EH (cell line): ENCODE measurements around the gene KSR2.
A peak's percentile ranks its signal among the peaks of the same experiment; 100 is the strongest.
"Not testable (repeated sequence)": the region's sequence is repeated elsewhere in the genome, so short reads cannot be mapped to it uniquely, and the experiment has no call there.

Source experiments
- DNase-seq: peaks from one replicate; pipeline ENCODE4 v3.0.0-alpha.2; 2015; ENCODE audit warnings: low read depth

KSR2 gene

DNA sequence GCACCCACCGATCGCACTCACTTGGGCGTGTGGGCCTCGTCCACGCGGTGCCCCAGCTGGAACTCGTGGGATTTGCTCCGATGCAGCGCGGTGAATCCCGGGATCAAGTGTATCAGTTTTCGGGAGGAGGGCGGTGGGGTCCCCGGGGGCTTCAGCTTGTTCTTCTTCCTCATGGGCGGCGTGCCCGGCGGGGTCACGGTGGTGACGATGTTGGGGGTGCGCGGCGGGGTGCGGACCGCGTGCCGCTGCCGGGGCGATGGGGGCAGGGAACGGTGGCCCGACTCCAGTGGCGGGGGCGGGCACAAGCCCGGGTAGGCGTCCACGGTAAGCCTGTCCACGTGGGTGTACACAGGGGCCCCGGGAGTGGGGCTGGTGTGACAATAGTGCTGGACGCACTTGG lies 207.8 kb downstream of the KSR2 start:
- DNase-seq, result no peak

DNA sequence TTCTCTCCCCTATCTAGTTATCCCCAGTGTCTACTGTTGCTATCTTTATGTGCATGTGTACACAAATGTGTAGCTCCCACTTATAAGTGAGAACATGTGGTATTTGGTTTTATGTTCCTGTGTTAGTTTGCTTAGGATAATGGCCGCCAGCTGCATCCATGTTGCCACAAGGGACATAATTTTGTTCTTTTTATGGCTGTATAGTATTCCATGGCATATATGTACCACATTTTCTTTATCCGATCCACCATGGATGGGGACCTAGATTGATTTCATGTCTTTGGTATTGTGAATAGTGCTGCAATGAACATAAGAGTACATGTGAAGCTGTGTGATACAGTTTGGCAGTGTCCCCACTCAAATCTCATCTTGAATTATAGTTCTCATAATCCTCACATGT lies 218.1 kb downstream of the KSR2 start:
- DNase-seq, result no peak

GRCh38 chr12:117749431-117749830 lies 219.4 kb downstream of the KSR2 start:
- DNase-seq, result peak; percentile 6

- DNase-seq, result not testable (repeated sequence)
These were observed 222.4 kb downstream of the KSR2 start for GRCh38 chr12:117746358-117746757.

DNA sequence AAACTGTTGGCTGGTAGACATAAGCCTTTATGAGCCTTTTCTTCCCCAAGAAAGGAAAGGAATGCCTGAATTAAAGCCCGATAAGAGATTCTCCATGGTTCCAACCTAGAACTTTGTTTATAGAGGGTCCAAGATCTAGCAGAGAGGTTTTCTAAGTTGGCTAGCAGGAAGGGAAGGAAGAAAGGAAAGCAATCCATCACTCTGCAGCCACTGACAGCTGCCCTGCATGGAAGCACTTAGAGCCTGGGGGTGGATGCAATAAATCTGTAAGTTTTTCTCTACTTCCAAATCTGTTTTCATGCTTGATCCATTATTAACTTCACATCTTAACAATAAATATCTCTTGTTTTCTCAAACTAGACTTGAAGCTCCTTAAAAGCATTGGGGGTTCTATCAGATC lies 224.4 kb downstream of the KSR2 start:
- no peak for DNase-seq

- DNase-seq, result no peak
These were observed 225.0 kb downstream of the KSR2 start for GRCh38 chr12:117743761-117744160.

DNA sequence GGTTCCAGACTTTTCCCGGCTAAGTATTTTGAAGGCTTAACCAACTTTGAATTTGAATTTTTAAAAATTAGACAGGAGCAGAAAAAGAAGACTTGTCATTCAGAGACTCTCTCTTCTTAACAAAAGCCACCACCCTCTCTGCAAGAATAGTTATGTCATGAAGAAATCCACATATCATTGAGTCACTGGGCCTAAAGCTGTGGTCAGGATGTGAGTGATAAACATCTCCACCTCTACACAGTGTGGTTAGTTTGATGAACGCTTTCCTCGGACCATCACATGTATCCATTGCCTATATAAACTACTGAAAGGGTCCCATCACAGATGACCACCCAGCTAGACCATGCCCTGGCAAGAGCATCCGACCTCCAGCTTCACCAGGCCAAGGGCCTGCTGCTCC lies 226.1 kb downstream of the KSR2 start:
- peak; percentile 11 for DNase-seq

DNA sequence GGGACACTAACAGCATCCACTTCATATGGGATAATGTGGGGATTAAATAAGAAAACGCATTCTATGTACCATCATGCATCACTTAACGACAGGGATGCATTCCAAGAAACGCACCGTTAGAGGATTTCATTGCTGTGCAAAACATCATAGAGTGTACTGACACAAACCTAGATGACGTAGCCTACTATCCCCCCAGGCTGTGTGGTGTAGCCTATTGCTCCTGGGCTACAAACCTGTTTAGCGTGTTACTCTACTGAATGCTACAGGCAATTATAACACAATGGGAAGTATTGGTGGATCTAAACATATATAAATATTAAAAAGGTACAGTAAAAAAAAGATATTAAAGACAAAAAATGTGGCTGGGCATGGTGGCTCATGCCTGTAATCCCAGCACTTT lies 230.6 kb downstream of the KSR2 start:
- DNase-seq, result no peak

- no peak for DNase-seq
These were observed 235.3 kb downstream of the KSR2 start for GRCh38 chr12:117733549-117733805.

DNA sequence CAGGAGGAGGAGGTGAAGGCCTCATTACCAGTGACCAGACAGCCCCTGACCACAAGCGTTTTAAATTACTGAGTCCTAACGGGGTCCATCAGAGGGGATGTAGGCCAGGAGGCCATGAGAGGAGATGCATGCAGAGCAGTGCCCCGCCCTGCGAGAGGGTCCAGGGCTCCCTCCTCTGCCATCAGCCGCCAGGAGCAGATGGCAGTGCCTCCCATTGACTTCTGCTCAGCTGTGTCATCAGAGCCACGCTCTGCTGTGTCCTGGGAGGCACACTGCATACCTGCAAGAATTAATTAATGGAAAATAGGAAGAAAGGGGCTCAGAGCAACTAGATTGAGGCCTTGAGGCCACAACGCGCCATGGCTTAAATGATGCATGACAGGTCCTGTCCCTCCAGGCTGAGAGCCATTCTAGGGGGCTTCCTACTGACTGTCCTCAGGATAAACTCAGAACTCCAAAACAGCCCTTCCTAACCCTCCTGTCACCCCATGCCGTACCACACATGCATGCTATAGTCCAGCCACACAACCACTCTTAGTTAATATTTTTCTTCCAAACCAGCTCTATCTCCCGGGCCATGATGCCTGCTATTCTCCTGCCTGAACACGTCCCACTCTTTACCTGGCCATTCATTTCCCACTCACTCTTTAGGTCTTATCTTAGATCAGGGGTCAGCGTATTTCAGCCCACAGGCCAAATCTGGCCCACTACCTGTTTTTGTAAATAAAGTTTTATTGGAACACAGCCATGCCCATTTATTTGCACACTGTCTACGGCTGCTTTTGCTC lies 235.8 kb downstream of the KSR2 start:
- no peak for DNase-seq

- not testable (repeated sequence) for DNase-seq
These were observed 237.7 kb downstream of the KSR2 start for GRCh38 chr12:117731131-117731530.

DNA sequence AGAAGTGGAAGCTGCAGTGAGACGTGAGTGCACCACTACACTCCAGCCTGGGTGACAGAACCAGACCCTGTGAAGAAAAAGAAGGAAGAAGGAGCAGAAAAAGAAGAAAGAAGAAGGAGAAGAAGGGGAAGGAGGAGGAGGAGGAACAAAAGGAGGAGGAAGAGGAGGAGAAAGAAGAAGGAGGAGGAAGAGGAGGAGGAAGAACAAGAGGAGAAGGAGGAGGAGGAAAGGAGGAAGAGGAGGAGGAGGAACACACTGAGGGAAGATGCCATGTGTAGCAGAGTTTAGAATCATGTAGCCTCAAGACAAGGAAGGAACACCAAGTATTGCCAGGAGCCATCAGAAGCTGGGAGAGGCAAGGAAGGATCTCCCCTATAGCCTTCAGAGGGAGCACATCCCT lies 241.5 kb downstream of the KSR2 start:
- no peak for DNase-seq

DNA sequence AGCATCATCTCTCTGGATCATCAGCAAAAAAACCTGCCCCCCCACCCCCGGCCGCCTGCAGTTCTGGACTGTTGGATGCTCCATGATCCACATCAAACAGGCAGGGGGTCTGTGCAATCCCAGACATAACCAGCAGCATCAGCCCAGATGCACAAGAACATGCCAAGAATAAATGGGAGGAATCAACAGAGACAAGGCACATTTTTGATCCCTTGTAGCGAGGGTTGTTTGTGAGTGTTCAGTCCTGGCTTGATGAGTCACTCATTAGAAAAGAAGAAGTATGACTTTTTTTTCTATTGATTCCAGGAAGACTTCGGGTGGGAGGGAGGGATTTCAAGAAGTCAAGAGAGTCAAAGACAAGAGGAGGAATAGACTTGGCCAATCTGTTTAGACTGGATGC lies 244.2 kb downstream of the KSR2 start:
- DNase-seq, result peak; percentile 36

GRCh38 chr12:117718559-117718958 lies 250.2 kb downstream of the KSR2 start:
- DNase-seq, result peak; percentile 41

GRCh38 chr12:117718141-117718540 lies 250.6 kb downstream of the KSR2 start:
- peak; percentile 65 for DNase-seq

DNA sequence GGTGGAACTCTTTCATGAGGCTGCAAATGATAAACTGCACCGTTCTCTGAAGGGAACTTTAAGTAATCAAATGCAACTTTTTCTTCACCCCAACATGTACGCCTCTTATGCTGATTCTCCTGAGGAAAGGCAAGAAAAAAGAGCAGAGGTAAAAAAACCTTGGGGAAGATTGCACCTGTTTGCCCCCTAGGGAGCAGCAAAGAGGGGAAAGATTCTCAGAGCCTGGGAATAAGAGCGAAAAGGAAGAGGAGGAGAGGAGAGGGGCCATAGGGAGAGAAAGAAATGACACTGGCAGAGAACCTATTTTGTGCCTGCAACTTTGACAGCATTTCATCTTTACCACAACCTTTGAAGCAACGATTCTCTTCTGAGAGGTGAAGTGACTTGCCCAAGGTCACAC lies 254.6 kb downstream of the KSR2 start:
- DNase-seq, result no peak

DNA sequence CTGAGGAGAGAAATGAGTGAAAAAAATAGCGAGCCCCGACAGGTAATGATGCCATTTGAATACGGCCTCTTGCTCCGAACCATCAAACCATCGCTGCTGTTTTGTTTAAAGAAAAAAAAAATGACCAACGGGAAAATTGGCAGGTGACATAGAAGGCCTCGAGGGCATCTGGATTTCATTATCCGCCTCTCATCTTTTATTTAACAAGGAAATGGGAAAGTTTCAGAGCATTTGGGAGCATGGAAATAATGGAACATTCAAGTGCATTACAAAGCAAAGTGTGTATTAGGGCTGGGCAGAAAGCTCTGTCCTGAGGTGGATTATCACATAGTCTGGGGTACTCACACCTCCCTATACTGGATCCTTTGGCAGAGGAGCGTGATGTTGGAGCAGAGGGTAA lies 258.7 kb downstream of the KSR2 start:
- no peak for DNase-seq

GRCh38 chr12:117707861-117708260 lies 260.9 kb downstream of the KSR2 start:
- no peak for DNase-seq

DNA sequence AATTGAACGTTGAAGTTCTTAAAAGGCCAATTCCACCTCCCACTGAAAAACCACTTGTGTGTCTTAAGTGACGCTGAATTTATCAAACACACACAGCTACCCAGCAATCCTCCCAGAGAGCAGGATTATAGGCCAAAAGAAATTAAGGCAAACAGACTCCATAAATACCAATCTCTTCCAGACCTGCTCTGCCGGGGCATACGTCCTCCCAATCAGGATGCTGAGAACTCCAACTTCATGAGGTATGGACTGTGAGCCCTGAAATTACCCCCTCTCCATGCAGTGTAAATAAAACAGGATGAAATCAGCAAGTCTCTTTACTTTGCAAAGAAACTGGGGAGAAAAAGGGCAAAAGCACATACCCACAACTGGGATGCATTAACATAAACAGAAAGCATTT lies 265.2 kb downstream of the KSR2 start:
- no peak for DNase-seq

GRCh38 chr12:117702741-117703140 lies 266.0 kb downstream of the KSR2 start:
- no peak for DNase-seq

DNA sequence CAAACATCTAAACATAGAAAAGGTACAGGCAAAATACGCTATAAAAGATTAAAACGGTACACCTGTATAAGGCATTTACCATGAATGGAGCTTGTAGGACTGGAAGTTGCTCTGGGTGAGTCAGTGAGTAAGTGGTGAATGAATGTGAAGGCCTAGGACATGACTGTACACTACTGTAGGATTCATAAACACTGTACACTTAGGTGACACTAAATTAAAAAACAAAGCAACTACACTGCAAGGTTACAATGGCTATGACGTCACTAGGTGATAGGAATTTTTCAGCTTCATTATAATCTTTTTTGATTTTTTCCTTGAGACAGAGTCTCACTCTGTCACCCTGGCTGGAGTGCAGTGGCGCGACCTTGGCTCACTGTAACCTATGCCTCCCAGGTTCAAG lies 269.2 kb downstream of the KSR2 start:
- DNase-seq, result peak; percentile 16

GRCh38 chr12:117699118-117699517 lies 269.7 kb downstream of the KSR2 start:
- peak; percentile 34 for DNase-seq

- DNase-seq, result no peak
These were observed 272.8 kb downstream of the KSR2 start for GRCh38 chr12:117695956-117696355.

GRCh38 chr12:117692512-117692911 lies 276.3 kb downstream of the KSR2 start:
- DNase-seq, result no peak

GRCh38 chr12:117689857-117690256 lies 278.9 kb downstream of the KSR2 start:
- no peak for DNase-seq
